ENCODE results near the gene COASY.
"Not testable (repeated sequence)": the region's sequence is repeated elsewhere in the genome, so short reads cannot be mapped to it uniquely, and the experiment has no call there.

The COASY gene

DNA sequence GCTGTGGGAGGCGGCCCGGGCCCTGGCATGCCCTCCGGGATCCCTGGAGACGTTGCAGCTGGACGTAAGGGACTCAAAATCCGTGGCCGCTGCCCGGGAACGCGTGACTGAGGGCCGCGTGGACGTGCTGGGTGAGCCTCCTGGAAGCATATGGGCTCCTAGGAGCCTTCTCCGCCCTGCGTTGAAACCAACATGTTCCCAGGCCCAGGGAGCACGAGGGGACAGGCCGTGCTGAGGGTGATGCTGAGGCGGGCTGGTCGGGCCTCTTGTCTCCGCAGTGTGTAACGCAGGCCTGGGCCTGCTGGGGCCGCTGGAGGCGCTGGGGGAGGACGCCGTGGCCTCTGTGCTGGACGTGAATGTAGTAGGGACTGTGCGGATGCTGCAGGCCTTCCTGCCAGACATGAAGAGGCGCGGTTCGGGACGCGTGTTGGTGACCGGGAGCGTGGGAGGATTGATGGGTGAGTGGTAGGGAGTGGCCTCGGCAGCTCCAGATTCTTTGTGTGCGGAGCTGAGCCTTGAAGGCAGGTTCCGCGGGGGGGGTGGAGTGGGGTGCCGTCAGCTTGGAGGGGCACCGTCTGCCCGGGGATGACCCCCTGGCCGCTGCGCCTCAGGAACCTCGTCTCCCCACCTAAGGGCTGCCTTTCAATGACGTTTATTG is 8.7 kb upstream of the COASY start:
- DNase-seq = no peak

GRCh38 chr17:42553866-42554249 is 8.1 kb upstream of the COASY start:
- no peak for DNase-seq

DNA sequence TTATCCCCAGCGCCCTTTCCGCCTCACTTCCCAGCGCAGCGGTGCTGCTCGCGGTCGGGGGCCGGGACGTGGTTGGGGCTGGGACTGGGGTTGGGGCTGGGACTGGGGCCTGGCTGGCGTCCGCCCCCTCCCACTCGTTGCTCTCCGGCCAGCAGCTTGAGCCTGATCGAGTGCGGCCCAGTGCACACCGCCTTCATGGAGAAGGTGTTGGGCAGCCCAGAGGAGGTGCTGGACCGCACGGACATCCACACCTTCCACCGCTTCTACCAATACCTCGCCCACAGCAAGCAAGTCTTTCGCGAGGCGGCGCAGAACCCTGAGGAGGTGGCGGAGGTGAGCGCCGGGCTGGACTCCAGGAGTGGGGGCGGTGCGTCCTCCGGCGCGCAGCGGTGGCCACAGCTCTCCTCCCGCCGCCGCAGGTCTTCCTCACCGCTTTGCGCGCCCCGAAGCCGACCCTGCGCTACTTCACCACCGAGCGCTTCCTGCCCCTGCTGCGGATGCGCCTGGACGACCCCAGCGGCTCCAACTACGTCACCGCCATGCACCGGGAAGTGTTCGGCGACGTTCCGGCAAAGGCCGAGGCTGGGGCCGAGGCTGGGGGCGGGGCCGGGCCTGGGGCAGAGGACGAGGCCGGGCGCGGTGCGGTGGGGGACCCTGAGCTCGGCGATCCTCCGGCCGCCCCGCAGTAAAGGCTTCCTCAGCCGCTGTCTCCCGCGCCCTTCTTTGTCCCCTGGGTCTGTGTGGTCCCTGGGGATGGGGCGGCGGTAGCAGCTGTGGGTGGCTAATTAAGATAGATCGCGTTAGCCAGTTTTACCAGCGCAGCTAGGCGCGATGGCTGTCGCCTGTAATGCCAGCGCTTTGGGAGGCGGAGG is 7.5 kb upstream of the COASY start:
- DNase-seq = peak; percentile 82

GRCh38 chr17:42555122-42555622 is 6.8 kb upstream of the COASY start:
- DNase-seq = no peak

DNA sequence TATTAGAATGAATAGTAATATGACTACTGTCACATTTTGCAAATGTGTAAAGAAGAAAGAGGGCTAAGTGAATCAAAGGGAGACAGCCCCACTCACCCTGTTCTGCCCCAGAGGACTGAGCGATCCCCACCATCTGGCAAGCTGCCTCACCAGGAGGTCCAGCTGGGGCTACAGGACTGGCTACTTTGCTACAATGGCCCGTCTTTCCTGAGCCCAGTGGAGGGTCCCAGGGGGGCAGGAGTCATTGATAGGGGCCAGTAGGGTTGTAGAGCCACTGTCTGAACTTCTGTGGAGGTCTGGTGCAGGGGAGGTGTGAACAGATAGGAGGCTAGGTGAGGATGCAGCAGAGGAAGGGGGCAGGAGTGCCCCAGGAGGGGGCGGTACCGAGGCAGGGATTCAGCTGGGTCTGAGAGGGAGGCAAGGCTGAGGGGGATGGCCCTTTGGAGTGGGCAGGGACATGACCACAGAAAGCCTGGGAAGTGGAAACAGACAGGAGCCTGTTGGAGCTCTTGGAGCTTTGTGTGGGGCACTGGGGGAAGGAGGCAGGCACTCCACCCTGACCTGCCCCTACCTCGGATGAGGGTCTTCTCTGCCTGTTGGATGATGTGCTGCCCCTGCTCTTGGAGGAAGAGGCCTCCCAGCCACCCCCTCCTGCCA is 5.9 kb upstream of the COASY start:
- DNase-seq = not testable (repeated sequence)

- no peak for DNase-seq
These were observed 2.9 kb upstream of the COASY start for GRCh38 chr17:42559075-42559474.

GRCh38 chr17:42560246-42560645 is 1.7 kb upstream of the COASY start:
- DNase-seq = no peak

- no peak for DNase-seq
These were observed 617 bp downstream of the COASY start for GRCh38 chr17:42562388-42563142.

GRCh38 chr17:42563143-42563509 is 1.2 kb downstream of the COASY start:
- no peak for DNase-seq

DNA sequence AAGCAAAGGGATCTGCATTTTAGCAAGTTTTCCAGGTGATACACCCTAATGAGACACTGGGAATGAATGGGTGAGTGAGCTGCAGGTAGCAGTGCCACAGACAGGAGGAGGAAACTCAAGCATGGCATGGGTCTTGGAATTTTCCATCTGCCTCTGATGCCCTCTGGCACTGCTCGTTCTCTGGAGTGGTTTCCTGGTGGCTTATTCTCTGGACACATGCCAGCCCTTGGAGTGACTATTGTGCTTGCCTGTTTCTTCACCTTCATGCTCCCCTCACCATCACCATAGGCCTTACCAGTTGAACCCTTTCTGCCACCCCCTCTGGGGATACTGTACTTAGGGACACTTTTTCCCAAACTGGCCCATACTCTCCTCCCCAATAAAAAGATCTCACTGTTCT is 1.6 kb downstream of the COASY start:
- no peak for DNase-seq

DNA sequence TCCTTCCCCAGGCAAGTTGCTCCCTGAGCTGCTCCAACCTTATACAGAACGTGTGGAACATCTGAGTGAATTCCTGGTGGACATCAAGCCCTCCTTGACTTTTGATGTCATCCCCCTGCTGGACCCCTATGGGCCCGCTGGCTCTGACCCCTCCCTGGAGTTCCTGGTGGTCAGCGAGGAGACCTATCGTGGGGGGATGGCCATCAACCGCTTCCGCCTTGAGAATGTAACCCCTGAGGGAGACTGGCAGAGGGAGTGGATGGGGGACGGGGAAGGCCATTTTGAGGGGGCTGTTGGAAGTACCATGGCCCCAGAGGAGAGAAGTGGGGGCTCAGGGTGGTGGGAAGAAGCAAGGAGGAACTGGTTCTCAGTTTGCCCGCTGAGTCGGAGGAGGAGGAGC is 2.0 kb downstream of the COASY start:
- DNase-seq = no peak

- DNase-seq = no peak
These were observed 3.0 kb downstream of the COASY start for GRCh38 chr17:42564815-42565522.

DNA sequence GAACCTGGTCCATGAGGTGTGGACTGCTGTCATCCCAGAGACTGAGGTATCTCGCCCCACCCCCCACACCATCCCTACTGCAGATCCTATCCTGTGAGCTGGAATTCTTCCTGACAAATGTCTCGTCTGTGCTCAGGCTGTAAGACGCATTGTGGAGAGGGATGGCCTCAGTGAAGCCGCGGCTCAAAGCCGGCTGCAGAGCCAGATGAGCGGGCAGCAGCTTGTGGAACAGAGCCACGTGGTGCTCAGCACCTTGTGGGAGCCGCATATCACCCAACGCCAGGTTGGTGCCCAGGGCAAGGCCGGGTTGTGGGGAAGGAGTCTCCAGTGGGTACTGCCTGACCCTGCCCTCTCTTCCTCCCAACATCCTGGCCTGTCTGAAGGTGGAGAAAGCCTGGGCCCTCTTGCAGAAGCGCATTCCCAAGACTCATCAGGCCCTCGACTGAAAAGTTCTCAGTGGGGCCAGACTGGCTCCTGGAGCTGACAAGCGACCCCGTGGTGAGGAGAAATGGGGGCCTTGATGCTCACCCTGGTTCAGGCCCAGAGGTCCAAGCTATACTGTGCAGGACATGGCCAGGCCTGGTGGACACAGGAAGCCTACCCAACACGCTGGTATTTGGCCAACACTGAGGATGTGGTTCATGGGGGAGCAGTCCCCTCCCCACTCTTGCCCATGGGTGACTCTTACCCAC is 3.7 kb downstream of the COASY start:
- no peak for DNase-seq

GRCh38 chr17:42566215-42566882 is 4.4 kb downstream of the COASY start:
- no peak for DNase-seq

DNA sequence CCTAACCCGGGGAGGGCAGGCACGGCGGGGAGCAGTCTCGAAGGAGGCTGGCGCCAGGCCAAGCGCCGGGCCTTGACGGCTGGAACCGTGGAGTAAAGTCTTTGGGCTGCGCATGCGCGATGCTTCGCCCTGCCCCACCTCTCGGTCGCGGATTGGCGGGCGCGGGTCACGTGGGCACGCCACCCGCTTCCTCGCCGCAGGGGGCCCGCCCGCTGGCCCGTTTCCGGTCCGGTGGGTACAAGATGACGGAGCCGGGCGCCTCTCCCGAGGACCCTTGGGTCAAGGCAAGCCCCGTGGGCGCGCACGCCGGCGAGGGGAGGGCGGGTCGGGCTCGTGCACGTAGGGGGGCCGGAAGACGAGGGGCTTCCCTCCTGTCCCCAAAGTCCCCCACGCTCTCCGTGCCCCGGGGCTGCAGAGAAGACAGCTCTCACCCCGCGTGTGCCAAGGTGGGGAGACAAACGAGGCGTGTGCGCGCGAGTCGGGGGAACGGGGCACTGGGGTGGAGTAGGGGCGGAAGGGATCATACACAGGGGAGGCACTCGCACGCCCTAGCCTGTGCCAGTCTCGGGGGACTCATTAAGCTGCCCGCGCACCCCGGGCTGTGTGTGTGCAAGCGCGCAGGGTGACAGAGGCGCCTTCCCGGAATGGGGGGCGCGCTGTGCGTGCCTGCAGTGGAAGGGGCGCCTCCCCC is 5.1 kb downstream of the COASY start, which contains the start of gene MLX:
TSS of gene MLX (plus strand) at position 218 of the 691 bp plus-strand sequence. CDS start at position 243, 25 bp downstream.
- peak; percentile 90 for DNase-seq

DNA sequence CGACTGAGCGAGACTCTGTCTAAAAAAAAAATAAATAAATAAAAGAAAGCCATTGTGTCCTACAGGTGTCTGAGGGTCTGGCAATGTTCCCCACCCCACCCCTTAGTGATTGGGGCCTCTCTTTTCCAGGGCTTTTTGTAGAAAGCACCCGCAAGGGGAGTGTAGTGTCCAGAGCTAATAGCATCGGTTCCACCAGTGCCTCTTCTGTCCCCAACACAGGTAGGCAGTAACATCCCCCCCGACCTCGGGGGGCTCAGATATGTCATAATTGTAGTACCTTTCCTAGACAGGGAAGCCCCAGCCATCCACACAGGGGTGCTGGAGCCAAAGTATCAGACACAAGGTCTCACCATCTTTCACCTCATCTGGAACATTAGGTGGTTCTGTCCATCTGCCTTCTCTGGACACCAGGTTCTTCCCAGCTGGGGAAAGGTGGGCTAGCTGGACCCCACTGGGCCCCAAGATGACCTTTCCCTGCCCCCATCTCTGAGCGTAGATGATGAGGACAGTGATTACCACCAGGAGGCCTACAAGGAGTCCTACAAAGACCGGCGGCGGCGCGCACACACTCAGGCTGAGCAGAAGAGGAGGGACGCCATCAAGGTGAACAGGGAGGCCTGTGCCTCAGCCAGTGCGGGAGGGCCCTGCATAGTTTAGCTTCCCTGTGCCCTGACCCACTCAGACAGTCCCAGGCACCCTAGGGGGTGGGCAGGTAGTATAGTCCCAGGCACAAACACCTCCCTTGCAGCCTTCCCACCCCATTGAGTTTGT is 6.6 kb downstream of the COASY start:
- no peak for DNase-seq

DNA sequence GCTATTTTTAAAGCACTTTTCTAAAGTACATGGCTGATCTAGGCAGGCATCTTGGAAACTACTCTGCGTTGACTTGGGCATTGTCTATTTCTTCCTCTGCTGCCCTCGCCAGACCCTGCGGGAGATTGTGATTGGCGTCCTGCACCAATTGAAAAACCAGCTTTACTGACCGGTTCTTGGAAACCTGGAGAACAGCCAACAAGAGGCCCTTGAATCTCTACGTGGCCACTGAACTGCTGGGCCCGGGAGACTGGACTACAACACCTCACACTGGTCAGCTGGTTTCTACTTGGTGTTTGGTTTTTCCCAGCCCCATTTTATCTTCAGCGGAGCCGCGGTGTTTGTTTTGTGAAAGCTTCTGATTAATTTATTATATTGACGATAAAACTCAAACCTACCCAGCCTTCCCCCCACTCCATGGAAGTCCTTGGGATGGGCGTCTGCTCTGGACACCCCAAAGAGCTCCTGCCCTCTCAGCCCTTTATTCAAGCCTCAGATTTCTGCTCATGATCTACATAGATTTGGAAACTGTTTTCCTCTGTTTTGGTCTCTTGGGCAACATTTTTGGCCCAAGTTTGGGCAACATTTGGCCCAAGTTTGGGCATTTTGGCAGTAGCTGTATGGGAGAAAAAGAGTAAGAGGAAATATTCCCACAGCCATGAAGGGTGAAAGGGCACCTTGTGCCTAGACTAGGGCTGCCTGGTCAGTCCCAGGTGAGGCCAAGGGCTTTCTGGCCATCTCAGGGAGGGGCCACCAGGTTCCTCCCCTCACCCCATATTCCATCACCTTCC is 9.7 kb downstream of the COASY start:
- DNase-seq = no peak

DNA sequence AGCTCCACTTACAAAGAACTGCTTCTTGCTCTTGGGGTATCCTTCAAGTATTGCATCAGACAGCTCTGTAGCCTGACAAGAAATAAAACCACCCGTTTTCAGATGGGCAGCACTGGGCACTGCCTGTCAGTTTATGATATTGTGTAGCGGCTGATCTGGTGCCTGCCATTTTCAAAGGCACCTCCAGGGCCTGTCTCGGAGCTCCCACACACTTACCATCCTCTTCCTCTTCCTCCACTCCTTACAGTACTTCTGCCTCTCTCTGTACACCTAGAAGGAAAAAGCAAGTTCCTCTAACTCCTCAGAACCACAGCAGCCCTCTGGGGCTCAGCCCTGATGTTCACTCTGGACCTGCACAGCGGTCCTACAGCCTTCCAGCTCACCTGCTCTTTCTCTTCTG is 11.1 kb downstream of the COASY start:
- DNase-seq = no peak

All from fibroblast of skin of abdomen (primary cell).